HCT116 (cell line): ENCODE data around the gene GPR176.

Experiments
- EZH2 ChIP-seq: fragments of 200-600 bp; sonication (generic); IDR thresholded peaks from 2 replicates; pipeline ENCODE4 v1.6.1; 2017; ENCODE audit warnings: antibody characterized with exemption, mixed run types
- POLR2A ChIP-seq: IDR thresholded peaks from 2 replicates; pipeline ENCODE4 v1.7.0; 2011; ENCODE audit warnings: borderline replicate concordance; ENCODE audit not compliant: insufficient read depth, insufficient read length; ENCODE audit errors: extremely low read depth
- POLR2AphosphoS5 ChIP-seq: IDR thresholded peaks from 2 replicates; pipeline ENCODE4 v1.6.1; 2011; ENCODE audit warnings: mild to moderate bottlenecking, low read depth, low read length, moderate library complexity
- RAD21 ChIP-seq: IDR thresholded peaks from 2 replicates; pipeline ENCODE4 v1.6.1; 2012; ENCODE audit warnings: low read depth, mild to moderate bottlenecking
- YY1 ChIP-seq: IDR thresholded peaks from 2 replicates; pipeline ENCODE4 v1.6.1; 2011; ENCODE audit warnings: low read length, low read depth, moderate library complexity, mild to moderate bottlenecking; ENCODE audit not compliant: insufficient replicate concordance; ENCODE audit errors: extremely low read depth
- ZFX ChIP-seq: fragments of 450-650 bp; IDR thresholded peaks from 2 replicates; pipeline ENCODE4 v1.6.1; 2017
- TF ChIP-seq, protein P1 (sequence below), 3 experiments: fragments of 200-600 bp in 1 of 3; sonication (generic) in 1 of 3; IDR thresholded peaks in 2 of 3; conservative IDR thresholded peaks in 1 of 3; 2 replicates each; pipeline ENCODE4 v1.5.1; 2012 to 2017; ENCODE audit warnings: low read depth in 2 of 3, low read length in 2 of 3, antibody characterized with exemption in 1 of 3, borderline replicate concordance in 1 of 3, control low read depth in 1 of 3, mild to moderate bottlenecking in 1 of 3, mixed read lengths in 1 of 3, mixed run types in 1 of 3, moderate library complexity in 1 of 3; ENCODE audit not compliant: insufficient read depth in 1 of 3
- TF ChIP-seq, protein P2 (sequence below): IDR thresholded peaks from 2 replicates; pipeline ENCODE4 v1.6.1; 2011; ENCODE audit warnings: mild to moderate bottlenecking, low read length, moderate library complexity; ENCODE audit not compliant: insufficient replicate concordance; ENCODE audit errors: extremely low read depth

DNA sequence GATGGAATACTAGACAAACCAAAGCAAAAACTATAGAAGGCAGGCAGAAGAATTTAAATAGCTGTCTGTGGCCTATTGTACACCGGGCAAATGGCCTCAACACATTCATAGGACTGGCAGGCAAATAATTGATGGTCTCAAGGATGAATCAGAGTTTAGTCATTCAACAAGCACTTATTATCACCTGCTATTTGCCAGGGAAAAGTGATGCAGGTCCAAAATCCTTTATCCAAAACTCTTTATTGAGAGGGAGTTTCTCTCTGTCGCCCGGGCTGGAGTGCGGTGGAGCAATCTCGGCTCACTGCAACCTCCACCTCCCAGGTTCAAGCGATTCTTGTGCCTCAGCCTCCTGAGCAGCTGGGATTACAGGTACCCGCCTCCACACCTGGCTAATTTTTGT is 16.1 kb upstream of the GPR176 start:
- TF ChIP-seq EZH2, result no peak
- no peak for TF ChIP-seq POLR2A
- TF ChIP-seq, protein P1, sequence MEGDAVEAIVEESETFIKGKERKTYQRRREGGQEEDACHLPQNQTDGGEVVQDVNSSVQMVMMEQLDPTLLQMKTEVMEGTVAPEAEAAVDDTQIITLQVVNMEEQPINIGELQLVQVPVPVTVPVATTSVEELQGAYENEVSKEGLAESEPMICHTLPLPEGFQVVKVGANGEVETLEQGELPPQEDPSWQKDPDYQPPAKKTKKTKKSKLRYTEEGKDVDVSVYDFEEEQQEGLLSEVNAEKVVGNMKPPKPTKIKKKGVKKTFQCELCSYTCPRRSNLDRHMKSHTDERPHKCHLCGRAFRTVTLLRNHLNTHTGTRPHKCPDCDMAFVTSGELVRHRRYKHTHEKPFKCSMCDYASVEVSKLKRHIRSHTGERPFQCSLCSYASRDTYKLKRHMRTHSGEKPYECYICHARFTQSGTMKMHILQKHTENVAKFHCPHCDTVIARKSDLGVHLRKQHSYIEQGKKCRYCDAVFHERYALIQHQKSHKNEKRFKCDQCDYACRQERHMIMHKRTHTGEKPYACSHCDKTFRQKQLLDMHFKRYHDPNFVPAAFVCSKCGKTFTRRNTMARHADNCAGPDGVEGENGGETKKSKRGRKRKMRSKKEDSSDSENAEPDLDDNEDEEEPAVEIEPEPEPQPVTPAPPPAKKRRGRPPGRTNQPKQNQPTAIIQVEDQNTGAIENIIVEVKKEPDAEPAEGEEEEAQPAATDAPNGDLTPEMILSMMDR (IDR thresholded peaks at IDR 0.05 in 2 of 3, conservative IDR thresholded peaks at IDR 0.05 in 1 of 3; ENCODE audit: borderline replicate concordance in 1 of 3, insufficient read depth in 1 of 3, low read depth in 2 of 3, low read length in 2 of 3), result no peak
- no peak for TF ChIP-seq ZFX
- no peak for TF ChIP-seq YY1
- TF ChIP-seq, protein P2, sequence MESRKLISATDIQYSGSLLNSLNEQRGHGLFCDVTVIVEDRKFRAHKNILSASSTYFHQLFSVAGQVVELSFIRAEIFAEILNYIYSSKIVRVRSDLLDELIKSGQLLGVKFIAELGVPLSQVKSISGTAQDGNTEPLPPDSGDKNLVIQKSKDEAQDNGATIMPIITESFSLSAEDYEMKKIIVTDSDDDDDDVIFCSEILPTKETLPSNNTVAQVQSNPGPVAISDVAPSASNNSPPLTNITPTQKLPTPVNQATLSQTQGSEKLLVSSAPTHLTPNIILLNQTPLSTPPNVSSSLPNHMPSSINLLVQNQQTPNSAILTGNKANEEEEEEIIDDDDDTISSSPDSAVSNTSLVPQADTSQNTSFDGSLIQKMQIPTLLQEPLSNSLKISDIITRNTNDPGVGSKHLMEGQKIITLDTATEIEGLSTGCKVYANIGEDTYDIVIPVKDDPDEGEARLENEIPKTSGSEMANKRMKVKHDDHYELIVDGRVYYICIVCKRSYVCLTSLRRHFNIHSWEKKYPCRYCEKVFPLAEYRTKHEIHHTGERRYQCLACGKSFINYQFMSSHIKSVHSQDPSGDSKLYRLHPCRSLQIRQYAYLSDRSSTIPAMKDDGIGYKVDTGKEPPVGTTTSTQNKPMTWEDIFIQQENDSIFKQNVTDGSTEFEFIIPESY, result no peak
- no peak for TF ChIP-seq POLR2AphosphoS5
- no peak for TF ChIP-seq RAD21
